Astrocyte (in vitro differentiated cells and primary cell): Measurements from ENCODE around the gene ABHD16B.

Source experiments
- EZH2 ChIP-seq: IDR thresholded peaks from 2 replicates; pipeline ENCODE4 v1.6.1; 2012; ENCODE audit warnings: mild to moderate bottlenecking, low read length, inconsistent platforms; ENCODE audit not compliant: insufficient read depth
- TF ChIP-seq, protein P1 (sequence below): IDR thresholded peaks from 2 replicates; pipeline ENCODE4 v1.5.1; 2011; ENCODE audit warnings: low read depth, mild to moderate bottlenecking, inconsistent platforms, low read length, moderate library complexity; ENCODE audit not compliant: insufficient read depth

DNA sequence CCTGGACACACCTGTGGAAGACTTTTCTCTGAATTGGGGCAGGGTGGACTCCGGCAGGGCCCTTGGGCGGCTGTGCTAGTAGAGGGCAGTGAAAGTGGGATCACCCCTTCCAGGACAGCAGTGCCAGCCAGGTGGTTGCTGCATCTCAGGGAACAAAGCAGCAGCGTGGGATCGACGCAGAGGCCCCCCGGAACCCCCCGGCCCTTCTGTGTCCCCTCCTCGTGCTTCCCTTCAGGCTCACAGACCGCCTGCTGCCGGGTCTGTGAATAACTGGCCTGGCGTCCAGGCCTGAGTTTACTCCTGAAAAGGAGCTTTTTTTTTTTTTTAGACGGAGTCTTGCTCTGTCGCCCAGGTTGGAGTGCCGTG lies 24.7 kb downstream of the ABHD16B start:
- TF ChIP-seq, protein P1, sequence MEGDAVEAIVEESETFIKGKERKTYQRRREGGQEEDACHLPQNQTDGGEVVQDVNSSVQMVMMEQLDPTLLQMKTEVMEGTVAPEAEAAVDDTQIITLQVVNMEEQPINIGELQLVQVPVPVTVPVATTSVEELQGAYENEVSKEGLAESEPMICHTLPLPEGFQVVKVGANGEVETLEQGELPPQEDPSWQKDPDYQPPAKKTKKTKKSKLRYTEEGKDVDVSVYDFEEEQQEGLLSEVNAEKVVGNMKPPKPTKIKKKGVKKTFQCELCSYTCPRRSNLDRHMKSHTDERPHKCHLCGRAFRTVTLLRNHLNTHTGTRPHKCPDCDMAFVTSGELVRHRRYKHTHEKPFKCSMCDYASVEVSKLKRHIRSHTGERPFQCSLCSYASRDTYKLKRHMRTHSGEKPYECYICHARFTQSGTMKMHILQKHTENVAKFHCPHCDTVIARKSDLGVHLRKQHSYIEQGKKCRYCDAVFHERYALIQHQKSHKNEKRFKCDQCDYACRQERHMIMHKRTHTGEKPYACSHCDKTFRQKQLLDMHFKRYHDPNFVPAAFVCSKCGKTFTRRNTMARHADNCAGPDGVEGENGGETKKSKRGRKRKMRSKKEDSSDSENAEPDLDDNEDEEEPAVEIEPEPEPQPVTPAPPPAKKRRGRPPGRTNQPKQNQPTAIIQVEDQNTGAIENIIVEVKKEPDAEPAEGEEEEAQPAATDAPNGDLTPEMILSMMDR = no peak
- no peak for TF ChIP-seq EZH2
